ENCODE results near the gene CLDN4. TPM values are rescaled to one million over a fixed set of nuclear protein-coding genes. Genes with fewer than 3 reads are reported as not detected.
"Not testable (repeated sequence)": the region's sequence is repeated elsewhere in the genome, so short reads cannot be mapped to it uniquely, and the experiment has no call there.

The CLDN4 gene
- total RNA-seq, 1 donor from 2014 or later, result 0.07 TPM

GRCh38 chr7:73842067-73842976 is 11.5 kb downstream of the CLDN4 start, which contains the start of gene METTL27:
TSS of gene METTL27 (minus strand) at chr7:73842516. CDS start at chr7:73842140, 376 bp downstream.
- DNase-seq (ENCODE audit: low read depth, low spot score), result peak; percentile 67

- no peak for DNase-seq (ENCODE audit: low read depth, low spot score)
Measured at GRCh38 chr7:73844131-73844547, 13.3 kb downstream of the CLDN4 start.

DNA sequence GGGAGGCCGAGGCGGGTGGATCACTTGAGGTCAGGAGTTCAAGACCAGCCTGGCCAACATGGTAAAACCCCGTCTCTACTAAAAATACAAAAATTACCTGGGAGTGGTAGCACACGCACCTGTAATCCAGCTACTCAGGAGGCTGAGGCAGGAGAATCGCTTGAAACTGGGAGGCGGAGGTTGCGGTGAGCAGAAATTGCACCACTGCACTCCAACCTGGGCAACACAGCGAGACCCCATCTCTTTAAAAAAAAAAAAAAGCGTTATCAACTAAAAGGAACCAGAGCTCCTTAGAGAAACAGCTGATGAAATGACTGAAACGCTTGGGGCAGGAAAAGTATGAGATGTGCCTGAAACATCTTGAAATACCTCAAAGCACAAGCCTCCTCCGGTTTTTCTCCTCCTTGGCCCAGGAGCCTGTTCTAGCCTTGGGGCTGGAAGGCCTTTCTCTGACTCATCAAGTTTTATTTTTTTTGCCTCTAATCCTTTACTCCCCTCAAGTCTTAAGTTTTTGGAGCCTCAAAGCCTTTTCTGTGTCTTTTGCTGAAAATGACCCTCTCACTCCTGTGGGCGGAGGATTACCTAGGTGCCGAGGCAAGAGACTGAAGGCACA is 14.2 kb downstream of the CLDN4 start:
- DNase-seq (ENCODE audit: low read depth, low spot score), result no peak

DNA sequence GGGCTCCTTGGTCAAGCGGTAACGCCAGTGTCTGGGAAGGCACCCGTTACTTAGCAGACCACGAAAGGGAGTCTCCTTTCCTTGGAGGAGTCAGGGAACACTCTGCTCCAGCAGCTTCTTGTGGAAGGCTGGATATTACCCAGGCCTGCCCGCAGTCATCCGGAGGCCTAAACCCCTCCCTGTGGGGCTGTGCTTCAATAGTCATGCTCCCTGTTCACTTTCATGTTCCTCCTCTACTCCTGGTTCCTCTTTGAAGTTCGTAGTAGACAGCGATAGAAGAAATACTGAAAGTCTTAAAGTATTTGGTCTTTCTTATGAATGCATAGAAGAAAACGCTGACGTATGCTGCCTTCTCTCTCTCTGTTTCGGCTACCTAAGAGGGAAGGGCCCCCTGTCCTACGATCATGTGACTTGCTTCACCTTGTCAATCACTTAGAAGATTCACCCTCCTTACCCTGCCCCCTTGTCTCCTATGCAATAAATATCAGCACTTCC is 15.0 kb downstream of the CLDN4 start:
- DNase-seq (ENCODE audit: low read depth, low spot score), result not testable (repeated sequence)

DNA sequence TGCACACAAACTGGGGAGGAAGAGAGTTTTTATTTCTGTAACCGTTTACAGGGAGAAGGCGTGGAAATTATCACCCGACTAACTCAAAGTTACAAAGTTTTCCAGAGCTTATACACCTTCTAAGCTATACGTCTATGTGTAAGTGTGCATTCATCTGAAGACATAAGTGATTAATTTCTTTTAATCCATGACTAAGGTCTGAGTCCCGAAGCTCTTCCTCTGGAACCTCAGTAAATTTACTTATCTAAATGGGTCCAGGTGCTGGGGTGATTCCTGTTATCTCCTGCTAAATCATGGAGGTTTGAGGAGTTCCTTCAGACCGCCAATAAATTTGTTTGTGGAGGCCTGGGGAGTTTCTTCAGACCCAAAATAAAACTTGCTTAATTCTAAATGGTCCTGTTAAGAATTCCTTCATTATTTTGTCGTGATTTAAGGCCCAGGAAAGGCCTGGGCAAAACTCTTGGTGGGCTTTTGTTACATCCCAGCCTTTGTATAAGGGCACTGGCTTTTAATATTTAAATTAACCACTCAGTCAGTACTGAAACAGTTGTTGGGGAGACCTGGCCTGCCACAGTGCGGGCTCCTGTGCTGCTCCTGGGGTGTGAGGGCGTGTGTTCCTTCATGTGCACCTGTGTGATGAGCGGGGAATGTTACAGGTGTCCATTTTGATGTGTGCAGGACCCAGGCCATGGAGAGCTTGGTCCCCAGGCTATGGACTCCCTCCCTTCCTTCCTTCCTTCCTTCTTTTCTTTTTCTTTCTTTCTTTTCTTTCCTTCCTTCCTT is 17.3 kb downstream of the CLDN4 start:
- no peak for DNase-seq (ENCODE audit: low read depth, low spot score)

DNA sequence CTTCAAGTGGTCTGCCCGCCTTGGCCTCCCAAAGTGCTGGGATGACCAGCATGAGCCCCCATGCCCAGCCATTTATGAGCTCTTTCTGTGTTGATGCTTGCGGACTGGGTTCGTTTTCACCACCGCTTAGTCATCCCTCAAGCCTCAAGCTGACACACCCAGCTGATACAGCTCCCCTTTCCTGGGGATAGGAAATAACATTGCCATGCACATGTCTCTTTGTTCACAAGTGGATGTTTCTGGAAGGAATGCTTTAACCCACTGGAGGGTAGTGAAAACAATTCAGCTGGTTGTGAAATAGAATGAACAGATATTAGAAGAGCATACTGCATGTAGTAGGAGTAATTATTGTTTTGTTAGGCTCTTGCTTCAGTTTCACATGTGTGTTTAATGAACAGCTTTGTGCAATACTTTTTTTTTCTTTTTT is 20.0 kb downstream of the CLDN4 start:
- DNase-seq (ENCODE audit: low read depth, low spot score), result peak; percentile 87

DNA sequence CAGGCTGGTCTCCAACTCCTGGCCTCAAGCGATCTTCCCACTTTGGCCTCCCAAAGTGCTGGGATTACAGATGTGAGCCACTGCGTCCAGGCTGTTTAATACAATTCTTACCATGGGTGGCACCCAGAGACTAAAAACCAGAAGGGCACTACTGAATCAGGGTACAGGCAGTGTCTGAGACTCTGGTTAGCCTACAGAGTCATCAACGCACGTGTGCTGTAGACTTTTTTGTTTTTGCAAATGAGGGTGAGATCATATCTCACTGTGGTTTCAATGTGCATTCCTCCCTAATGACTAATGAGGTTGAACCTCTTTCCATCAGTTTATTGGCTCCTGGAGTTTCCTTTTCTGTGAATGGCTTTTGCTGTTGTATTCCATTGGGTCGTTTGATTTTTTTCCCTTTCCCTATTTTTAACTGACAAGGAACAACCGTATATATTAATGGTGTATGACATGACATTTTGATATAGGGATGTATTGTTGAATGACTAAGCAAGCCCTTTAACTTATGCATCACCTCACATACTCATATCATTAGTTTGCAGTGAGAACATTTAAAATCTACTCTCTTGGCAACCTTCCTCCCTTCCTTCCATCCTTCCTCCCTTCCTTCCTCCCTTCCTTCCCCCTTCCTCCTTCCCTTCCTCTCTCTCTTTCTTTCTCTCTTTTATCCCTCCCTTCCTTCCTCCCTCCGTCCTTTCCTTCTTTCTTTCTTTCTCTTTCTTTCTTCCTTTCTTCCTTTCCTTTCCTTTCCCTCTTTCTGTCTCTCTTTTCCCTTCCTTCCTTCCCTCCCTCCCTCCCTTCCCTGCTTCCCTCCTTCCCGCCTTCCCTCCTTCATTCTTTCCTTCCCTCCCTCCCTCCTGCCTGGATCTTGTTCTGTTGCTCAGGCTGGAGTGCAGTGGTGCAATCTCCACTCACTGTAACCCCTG is 20.9 kb downstream of the CLDN4 start:
- DNase-seq (ENCODE audit: low read depth, low spot score), result peak; percentile 91

DNA sequence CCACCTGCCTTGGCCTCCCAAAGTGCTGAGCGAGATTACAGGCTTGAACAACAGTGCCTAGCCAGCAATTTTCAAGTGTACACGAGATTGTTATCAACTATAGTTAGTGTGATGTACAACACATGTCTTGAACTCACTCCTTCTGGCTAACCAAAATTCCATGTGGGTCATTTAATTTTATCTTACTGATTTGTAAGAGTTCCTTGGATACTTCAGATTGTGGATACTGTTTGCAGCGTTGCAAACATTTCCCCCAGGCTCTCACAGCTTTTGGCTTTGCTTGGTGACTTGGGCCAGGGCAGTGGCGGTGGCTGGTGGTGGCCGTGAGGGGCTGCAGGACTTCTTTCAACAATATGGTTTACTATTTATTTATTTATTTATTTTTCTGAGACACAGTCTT is 21.7 kb downstream of the CLDN4 start:
- no peak for DNase-seq (ENCODE audit: low read depth, low spot score)

DNA sequence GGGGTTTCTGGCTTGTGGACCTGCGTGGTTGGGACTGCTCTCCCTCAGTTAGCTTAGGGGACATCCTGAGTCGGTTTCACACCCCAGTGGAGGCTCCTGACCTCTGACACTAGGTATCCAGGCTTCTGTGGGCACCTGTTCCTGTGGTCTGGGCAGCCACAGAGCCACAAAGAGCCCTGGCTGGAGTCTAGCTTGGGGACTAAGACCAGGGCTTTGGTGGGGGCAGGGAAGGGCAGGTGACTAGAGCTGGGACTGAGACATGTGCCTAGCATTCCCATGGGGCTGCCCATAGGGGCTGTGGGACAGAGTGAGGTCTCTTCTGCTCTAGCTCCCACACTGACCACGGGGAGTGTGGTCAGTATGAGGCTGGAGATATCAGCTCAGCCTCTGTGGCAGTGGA is 26.1 kb downstream of the CLDN4 start:
- DNase-seq (ENCODE audit: low read depth, low spot score), result no peak

GRCh38 chr7:73858807-73859206 is 28.0 kb downstream of the CLDN4 start:
- DNase-seq (ENCODE audit: low read depth, low spot score), result no peak

DNA sequence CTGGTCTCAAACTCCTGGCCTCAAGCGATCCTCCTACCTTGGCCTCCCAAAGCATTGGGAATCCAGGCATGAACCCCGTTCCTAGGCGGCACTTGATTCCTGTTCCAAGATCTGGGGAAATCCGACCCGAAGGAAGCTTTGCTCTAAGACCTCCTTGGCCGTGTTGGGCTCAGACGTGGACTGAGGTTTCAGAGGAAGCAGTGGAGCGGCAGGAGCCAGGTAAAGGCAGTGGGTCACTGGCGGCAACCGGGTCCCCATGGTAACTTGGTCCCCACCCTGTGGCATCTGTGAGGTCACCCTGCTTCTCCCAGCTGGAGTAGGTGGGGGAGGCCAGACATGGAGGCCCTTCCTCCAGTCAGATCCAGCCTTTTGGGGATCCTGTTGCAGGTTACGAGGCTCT is 30.1 kb downstream of the CLDN4 start, which contains the start of gene TMEM270:
Gene TMEM270, plus strand, starts transcription at position 301 of the 400 bp plus-strand sequence. Its CDS starts 36 bp downstream, at position 337.
- DNase-seq (ENCODE audit: low read depth, low spot score), result no peak

- no peak for DNase-seq (ENCODE audit: low read depth, low spot score)
Measured at GRCh38 chr7:73861305-73861704, 30.5 kb downstream of the CLDN4 start.

- no peak for DNase-seq (ENCODE audit: low read depth, low spot score)
Measured at GRCh38 chr7:73864981-73865711, 34.4 kb downstream of the CLDN4 start.

GRCh38 chr7:73865738-73866445 is 35.1 kb downstream of the CLDN4 start:
- no peak for DNase-seq (ENCODE audit: low read depth, low spot score)

- no peak for DNase-seq (ENCODE audit: low read depth, low spot score)
Measured at GRCh38 chr7:73866446-73866767, 35.6 kb downstream of the CLDN4 start.

- no peak for DNase-seq (ENCODE audit: low read depth, low spot score)
Measured at GRCh38 chr7:73869011-73869798, 38.4 kb downstream of the CLDN4 start.

GRCh38 chr7:73870041-73870492 is 39.3 kb downstream of the CLDN4 start:
- no peak for DNase-seq (ENCODE audit: low read depth, low spot score)
